Spleen (tissue), 11 donors: ENCODE data around the gene LRRC74B. TPM values are rescaled to one million over a fixed set of nuclear protein-coding genes. Genes with fewer than 3 reads are reported as not detected.

Source experiments
- DNase-seq: peaks from one replicate; pipeline ENCODE4 v3.0.0-alpha.2; 2020
- H3K27ac ChIP-seq, 8 donors: fragments of 200-600 bp; sonication (generic) in 7 of 8; 1 replicate in 4 of 8; 2 replicates in 4 of 8; pipeline versions ENCODE4 v1.5.0 to v1.8.0; 2016 to 2021; ENCODE audit warnings: inconsistent platforms in 4 of 8, mild to moderate bottlenecking in 4 of 8, moderate library complexity in 1 of 8
- H3K27me3 ChIP-seq, 7 donors: fragments of 200-600 bp; sonication (generic) in 6 of 7; replicated peaks in 1 of 7; 1 replicate in 4 of 7; 2 replicates in 3 of 7; pipeline versions ENCODE4 v1.5.0 to v1.8.0; 2016 to 2021; ENCODE audit warnings: inconsistent platforms in 3 of 7, mild to moderate bottlenecking in 1 of 7
- H3K36me3 ChIP-seq, 6 donors: fragments of 200-600 bp; sonication (generic) in 5 of 6; 1 replicate in 4 of 6; 2 replicates in 2 of 6; pipeline versions ENCODE4 v1.5.0 to v1.8.0; 2016 to 2021; ENCODE audit warnings: inconsistent platforms in 2 of 6
- H3K4me1 ChIP-seq, 6 donors: fragments of 200-600 bp; sonication (generic) in 5 of 6; 1 replicate in 3 of 6; 2 replicates in 3 of 6; pipeline versions ENCODE4 v1.5.0 to v1.8.0; 2016 to 2021; ENCODE audit warnings: inconsistent platforms in 3 of 6
- H3K4me3 ChIP-seq, 8 donors: fragments of 200-600 bp; sonication (generic) in 7 of 8; 1 replicate in 4 of 8; 2 replicates in 4 of 8; pipeline versions ENCODE4 v1.5.0 to v1.8.0; 2016 to 2021; ENCODE audit warnings: inconsistent platforms in 4 of 8, mild to moderate bottlenecking in 4 of 8, moderate library complexity in 2 of 8
- H3K9me3 ChIP-seq, 8 donors: fragments of 200-600 bp; sonication (generic) in 7 of 8; 1 replicate in 4 of 8; 2 replicates in 4 of 8; pipeline versions ENCODE4 v1.5.0 to v1.8.0; 2016 to 2021; ENCODE audit warnings: inconsistent platforms in 4 of 8
- CTCF ChIP-seq, 11 experiments: fragments of 200-600 bp in 7 of 11; fragments of 450-650 bp in 4 of 11; sonication (generic) in 4 of 11; IDR thresholded peaks in 8 of 11; conservative IDR thresholded peaks in 3 of 11; 1 replicate in 7 of 11; 2 replicates in 4 of 11; pipeline versions ENCODE4 v1.4.0 to v1.8.0; 2016 to 2021; ENCODE audit warnings: antibody characterized with exemption in 11 of 11, inconsistent platforms in 4 of 11, mild to moderate bottlenecking in 1 of 11
- POLR2A ChIP-seq, 3 donors: fragments of 450-650 bp; IDR thresholded peaks; one replicate each; pipeline ENCODE4 v1.5.1; 2017; ENCODE audit warnings: antibody characterized with exemption in 3 of 3, mild to moderate bottlenecking in 1 of 3
- POLR2AphosphoS5 ChIP-seq, 3 donors: sonication (generic); formaldehyde crosslinking; IDR thresholded peaks; one replicate each; pipeline ENCODE4 v1.5.1; 2017; ENCODE audit warnings: antibody characterized with exemption in 3 of 3
- WGBS, 5 donors: extraction: QIAGEN DNeasy Blood & Tissue Kit in 3 of 5; methylation state at CpG; one replicate each; pipeline versions ENCODE4 v1.1.5 to v1.1.7; 2013 to 2018; 5-methylcytosine and 5-hydroxymethylcytosine counted together
- intact Hi-C: fragments of 100-400 bp; cut with DNase I; formaldehyde crosslinking; loops from one replicate; pipeline ENCODE4 v1.15.0; 2023; ENCODE audit warnings: low total_unique reads
- polyA plus RNA-seq, 3 donors: library from polyadenylated mRNA; stranded (reverse); fragments of 200-250 nt; gene quantifications; one replicate each; pipeline ENCODE4 v1.2.1, GENCODE V29; 2013
- total RNA-seq, 7 donors: library from RNA; depleted of rRNA in 3 of 7; stranded (reverse); fragments of >200 nt in 3 of 7; fragmentation: NEBNext Ultra II Directional in 4 of 7; extraction: Animal tissue kit (Norgen Biotek cat#: 25700) in 4 of 7; gene quantifications; one replicate each; pipeline versions ENCODE4 v1.1.0 to v1.2.1, GENCODE V29; 2016 to 2021
- donor health status: healthy with polysubstance abuse.
- donor health status: DM: no; HTN: no; CAD: no; lungs with moderate emphysema.
- donor health status: DM: no; HTN: no; CAD: no.
- donor health status: Bipolar disorder and iron deficiency.
- donor health status: healthy.
- donor health status: DM: no; HTN: no; CAD: no.
- donor health status: DM: yes; HTN: yes; CAD: no.

LRRC74B gene
- total and polyA plus RNA-seq, 10 donors, result 0.03 TPM; not detected in 9

GRCh38 chr22:21025763-21026755 is 19.7 kb upstream of the LRRC74B start:
- TF ChIP-seq POLR2AphosphoS5 (IDR thresholded peaks at IDR 0.05) (no peak), CTCF (IDR thresholded peaks at IDR 0.05 in 8 of 11, conservative IDR thresholded peaks at IDR 0.05 in 3 of 11) (no peak), POLR2A (IDR thresholded peaks at IDR 0.05) (no peak)
- H3K27ac ChIP-seq, result no peak overlapping the region
- H3K27me3 ChIP-seq, result peaks cover 0 to 24% (median under 1%) of the 10 kb centered on the region in 7 donors
- H3K4me1 ChIP-seq, result peaks cover 0 to 13% (median 0%) of the 10 kb centered on the region in 6 donors
- intact Hi-C loops, result no loop called here
- H3K36me3 ChIP-seq, result no peaks in the 10 kb centered on the region
- 85 to 95% (median 91%) methylated on average over 18 to 27 of the region's 27 CpGs for WGBS, 5 donors
- DNase-seq, result no peak
- no peak overlapping the region for H3K4me3 ChIP-seq
- no peaks in the 10 kb centered on the region for H3K9me3 ChIP-seq

GRCh38 chr22:21026783-21027692 is 18.7 kb upstream of the LRRC74B start:
- TF ChIP-seq POLR2AphosphoS5 (IDR thresholded peaks at IDR 0.05) (no peak), POLR2A (IDR thresholded peaks at IDR 0.05) (no peak)
- Histone ChIP-seq H3K9me3 (no peaks in the 10 kb centered on the region), H3K4me3 (no peak overlapping the region), H3K36me3 (no peaks in the 10 kb centered on the region), H3K27me3 (peaks cover 0 to 33% (median 10%) of the 10 kb centered on the region in 7 donors), H3K4me1 (peaks cover under 1 to 20% (median 4%) of the 10 kb centered on the region in 6 donors), H3K27ac (no peak overlapping the region)
- WGBS, 5 donors, result 73 to 90% (median 85%) methylated on average over 5 to 14 of the region's 14 CpGs
- intact Hi-C loops, result no loop called here
- no peak for DNase-seq

- Histone ChIP-seq H3K27ac (no peak overlapping the region), H3K27me3 (peaks cover 0 to 49% (median 15%) of the 10 kb centered on the region in 7 donors), H3K4me1 (peaks cover 4 to 32% (median 10%) of the 10 kb centered on the region in 6 donors), H3K9me3 (no peaks in the 10 kb centered on the region), H3K4me3 (no peak overlapping the region), H3K36me3 (no peaks in the 10 kb centered on the region)
- WGBS, 5 donors, result 86 to 96% (median 90%) methylated on average over 10 to 13 of the region's 13 CpGs
- no peak for DNase-seq
- intact Hi-C loops, result no loop called here
- TF ChIP-seq POLR2AphosphoS5 (IDR thresholded peaks at IDR 0.05) (no peak), CTCF (IDR thresholded peaks at IDR 0.05 in 8 of 11, conservative IDR thresholded peaks at IDR 0.05 in 3 of 11) (no peak), POLR2A (IDR thresholded peaks at IDR 0.05) (no peak)
Measured at GRCh38 chr22:21028277-21029251, 17.2 kb upstream of the LRRC74B start.
